Fibroblast of upper back skin (primary cell): ENCODE measurements around the gene KRTAP4-1.
"Not testable (repeated sequence)": the region's sequence is repeated elsewhere in the genome, so short reads cannot be mapped to it uniquely, and the experiment has no call there.

Experiments
- DNase-seq: peaks from one replicate; pipeline ENCODE4 v3.0.0-alpha.2; 2013

The KRTAP4-1 gene

DNA sequence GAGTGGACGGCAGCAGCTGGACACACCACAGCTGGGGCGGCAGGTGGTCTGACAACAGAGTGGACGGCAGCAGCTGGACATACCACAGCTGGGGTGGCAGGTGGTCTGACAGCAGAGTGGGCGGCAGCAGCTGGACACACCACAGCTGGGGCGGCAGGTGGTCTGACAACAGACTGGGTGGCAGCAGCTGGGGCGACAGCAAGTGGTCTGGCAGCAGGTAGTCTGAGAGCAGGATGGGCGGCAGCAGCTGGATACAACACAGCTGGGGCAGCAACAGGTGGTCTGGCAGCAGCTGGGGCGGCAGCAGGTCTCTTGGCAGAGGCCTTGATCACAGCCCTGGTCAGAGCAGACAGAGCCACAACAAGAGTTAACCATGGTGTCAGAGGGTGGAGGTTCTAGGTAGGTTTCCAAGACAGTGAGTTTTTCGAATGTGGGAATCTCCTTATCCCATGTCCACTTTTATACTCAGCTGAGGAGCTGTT is at the start of gene KRTAP4-1:
Gene KRTAP4-1, minus strand, starts transcription at position 432 of the 482 bp plus-strand sequence. Its CDS starts 57 bp downstream, at position 375.
- no peak for DNase-seq

DNA sequence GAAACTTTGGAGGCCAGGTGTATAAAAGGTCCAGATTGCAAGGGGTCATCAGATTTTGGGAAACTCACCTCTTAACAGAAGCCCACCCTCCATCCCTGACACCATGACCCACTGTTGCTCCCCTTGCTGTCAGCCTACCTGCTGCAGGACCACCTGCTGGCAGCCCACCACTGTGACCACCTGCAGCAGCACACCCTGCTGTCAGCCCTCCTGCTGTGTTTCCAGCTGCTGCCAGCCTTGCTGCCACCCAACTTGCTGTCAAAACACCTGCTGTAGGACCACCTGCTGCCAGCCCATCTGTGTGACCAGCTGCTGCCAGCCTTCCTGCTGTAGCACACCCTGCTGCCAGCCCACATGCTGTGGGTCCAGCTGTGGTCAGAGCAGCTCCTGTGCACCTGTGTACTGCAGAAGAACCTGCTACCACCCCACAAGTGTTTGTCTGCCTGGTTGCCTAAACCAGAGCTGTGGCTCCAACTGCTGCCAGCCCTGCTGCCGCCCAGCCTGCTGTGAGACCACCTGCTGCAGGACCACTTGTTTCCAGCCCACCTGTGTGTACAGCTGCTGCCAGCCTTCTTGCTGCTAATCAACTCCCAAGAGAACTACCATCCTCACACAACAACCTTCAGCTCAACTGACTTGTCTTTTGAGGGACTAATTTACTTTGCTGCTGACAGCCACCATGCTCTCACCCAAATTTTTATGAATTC is 47.8 kb upstream of the KRTAP4-1 start, which contains the start of gene KRTAP9-3:
Gene KRTAP9-3, plus strand, starts transcription at position 51 of the 707 bp plus-strand sequence. Its CDS starts 53 bp downstream, at position 104.
- not testable (repeated sequence) for DNase-seq

DNA sequence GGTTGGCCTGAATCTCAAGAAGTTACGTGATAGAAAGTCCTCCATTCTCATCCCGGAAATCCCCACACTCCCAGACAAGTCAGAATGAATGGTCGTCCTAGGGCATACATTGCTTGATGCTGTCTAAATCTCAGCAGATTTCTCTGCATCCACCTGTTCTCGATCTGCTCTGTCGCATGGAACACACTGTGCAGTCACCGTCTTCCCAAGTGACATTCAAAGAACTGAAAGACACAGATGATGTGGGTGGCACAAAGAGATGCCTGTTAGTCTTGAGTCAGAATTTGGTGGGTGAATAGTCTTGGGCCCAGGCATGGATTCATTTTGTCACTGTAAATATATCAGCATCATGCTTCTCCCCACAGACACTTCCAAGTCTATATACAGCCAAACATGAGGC is 47.0 kb upstream of the KRTAP4-1 start:
- no peak for DNase-seq

DNA sequence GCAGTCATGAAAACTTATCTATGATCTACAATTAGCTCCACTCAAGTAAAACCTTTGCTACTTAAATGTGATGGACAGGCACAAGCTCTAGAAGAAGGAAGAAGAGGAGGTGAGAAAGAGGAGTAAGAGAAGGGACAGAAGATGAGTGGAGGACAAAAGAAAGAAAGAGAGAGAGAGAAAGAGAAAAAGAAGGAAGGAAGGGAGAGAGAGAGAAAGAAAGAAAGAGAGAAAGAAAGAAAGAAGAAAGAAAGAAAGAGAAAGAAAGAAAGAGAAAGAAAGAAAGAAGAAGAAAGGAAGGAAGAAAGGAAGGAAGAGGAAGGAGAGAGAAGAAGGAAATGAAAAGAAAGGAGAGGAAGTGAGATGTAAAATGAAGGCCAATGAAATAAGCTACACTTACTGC is 45.4 kb upstream of the KRTAP4-1 start:
- no peak for DNase-seq

DNA sequence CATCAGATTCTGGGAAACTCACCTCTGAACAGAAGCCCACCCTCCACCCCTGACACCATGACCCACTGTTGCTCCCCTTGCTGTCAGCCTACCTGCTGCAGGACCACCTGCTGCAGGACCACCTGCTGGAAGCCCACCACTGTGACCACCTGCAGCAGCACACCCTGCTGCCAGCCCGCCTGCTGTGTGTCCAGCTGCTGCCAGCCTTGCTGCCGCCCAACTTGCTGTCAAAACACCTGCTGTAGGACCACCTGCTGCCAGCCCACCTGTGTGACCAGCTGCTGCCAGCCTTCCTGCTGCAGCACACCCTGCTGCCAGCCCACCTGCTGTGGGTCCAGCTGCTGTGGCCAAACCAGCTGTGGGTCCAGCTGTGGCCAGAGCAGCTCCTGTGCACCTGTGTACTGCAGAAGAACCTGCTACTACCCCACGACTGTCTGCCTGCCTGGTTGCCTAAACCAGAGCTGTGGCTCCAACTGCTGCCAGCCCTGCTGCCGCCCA is 41.9 kb upstream of the KRTAP4-1 start, which contains the start of gene KRTAP9-2:
Gene KRTAP9-2, plus strand, starts transcription at position 51 of the 498 bp plus-strand sequence. Its CDS starts 7 bp downstream, at position 58.
- not testable (repeated sequence) for DNase-seq

DNA sequence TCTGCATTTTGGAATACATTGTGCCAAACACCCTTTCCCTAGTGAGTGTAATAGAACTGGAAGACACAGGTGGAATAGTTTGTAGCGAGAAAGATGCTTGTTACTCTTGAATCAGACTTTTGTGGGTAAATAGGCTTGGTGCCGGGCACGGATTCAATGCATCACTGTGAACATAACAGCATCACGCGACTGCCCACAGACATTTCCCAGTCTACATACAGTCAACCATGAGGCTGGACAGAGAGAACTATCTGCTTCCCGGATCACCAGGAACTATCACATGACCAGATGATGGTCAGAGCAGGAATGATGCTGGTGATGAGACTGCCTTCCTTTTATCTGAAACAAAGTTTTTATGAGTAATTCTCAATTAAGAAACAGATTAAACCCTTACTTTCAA is 41.3 kb upstream of the KRTAP4-1 start:
- no peak for DNase-seq

DNA sequence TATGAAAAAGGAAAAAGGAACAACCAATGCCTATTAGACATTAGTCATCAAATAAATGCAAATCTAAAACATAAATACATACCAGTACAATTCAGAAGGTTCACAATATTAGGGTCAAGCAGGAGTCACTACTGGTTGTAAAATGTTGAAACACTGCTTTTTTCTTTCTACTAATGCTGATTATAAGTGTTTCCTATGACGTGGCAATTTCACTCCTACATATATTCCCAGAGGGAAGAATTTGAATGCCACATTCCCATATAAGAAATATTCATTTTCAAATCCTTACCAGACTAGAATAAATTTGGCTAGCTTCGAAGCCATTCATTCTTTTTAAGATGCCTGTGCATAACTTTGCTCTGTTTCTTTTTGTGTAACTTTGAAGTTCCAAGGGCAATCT is 39.1 kb upstream of the KRTAP4-1 start:
- DNase-seq, result peak; percentile 3

DNA sequence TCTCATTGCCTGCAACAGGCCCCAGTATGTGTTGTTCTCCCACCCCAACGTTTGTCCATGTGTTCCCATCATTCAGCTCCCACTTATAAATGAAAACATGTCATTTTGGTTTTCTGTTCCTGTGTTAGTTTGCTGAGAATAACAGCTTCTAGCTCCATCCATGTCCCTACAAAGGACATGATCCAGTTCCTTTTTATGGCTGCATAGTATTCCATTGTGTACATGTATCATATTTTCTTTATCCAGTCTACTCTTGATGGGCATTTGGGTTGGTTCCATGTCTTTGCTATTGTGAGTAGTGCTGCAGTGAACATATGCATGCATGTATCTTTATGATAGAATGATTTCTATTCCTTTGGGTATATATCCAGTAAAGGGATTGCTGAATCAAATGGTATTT is 31.0 kb upstream of the KRTAP4-1 start:
- no peak for DNase-seq

DNA sequence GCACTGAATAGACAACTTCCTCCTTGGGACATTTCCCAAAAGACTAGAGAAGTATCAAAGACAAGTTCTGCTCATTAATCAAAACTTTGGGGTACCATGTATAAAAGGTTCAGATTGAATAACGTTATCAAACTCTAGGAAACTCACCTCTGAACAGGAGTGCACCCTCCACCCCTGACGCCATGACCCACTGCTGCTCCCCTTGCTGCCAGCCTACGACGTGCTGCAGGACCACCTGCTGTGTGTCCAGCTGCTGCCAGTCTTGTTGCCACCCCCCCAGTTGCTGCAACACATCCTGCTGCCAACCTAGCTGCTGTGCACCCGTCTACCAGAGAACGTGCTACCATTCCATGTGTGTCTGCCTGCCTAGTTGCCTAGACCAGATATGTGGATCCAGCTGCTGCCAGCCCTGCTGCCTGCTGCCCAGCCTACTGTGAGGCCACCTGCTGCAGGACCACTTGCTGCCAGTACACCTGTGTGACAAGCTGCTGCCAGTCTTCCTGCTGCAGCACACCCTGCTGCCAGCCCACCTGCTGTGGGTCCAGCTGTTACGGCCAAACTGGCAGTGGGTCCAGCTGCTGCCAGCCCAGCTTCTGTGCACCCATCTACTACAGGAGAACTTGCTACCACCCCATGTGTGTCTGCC is 27.9 kb upstream of the KRTAP4-1 start:
- DNase-seq, result no peak

DNA sequence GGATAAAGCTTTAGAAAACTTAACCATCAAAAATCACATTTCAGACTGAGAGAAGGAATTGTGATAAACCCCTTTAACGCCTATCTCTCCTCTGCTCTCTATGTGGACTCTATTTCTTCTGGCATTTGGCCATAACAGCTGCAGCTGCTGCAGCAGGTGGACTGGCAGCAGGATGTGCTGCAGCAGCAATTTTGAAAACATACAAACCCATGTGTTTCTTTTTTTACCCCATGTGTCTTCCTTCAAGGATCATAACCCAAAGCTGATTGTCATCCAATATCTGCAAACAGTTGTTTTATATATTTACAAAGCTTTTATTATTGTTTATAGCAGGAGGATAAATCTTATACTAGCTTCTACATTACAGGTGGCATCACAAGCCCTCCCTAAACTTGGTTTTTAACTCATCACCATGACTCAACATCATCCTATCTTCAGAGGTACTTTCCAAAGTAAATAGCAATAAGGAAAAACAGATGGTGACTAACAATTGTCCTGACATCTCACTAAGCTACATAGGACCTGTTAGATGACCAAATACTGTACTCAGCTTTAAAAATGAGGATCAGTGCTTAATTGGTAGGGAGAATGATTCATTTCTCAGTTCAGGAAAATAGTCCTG is 27.2 kb upstream of the KRTAP4-1 start:
- DNase-seq, result peak; percentile 9

DNA sequence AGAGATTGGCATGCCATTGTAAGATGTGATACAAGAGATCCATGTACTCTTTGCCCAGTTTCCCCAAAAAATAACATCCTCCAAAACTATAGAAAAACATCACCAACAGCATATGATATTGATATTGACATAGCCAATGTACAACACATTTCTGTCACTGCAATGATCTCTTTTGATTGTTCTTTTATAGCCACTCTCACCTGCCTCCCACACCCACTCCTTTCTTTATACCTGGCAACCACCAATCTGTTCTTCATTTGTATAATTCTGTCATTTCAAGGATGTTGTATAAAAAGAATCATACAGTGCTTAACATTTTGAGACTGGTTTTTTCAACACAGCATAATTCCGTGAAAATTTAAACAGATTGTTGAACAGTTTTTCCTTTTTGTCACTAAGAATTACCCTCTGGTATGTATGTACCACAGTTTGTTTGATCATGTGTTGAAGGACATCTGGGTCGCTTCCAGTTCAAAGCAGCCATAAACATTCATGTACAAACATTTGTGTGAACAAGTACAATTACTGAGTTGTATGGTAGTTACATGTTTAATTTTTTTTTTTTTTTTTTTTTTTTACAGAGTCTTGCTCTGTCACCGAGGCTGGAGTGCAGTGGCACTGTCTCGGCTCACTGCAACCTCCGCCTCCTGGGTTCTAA is 14.8 kb upstream of the KRTAP4-1 start:
- DNase-seq, result no peak

DNA sequence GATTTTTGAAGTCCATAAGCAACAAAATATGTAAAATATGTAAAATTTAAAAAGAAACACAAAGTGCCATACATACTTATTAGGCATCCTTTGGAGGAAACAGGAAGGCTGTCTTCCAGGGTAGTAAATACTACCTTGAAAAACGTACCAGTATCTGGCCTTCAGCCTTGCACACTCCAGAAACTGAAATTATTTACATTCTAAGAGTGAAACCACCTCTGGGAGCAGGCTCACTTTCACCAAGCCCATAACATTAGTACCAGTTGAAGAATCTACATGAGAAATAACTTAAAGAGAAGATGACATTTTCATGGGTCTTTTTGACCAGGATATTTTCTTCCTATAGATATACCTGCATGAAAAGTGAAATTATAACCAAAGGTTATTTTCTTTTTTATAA is 11.4 kb upstream of the KRTAP4-1 start:
- DNase-seq, result no peak

DNA sequence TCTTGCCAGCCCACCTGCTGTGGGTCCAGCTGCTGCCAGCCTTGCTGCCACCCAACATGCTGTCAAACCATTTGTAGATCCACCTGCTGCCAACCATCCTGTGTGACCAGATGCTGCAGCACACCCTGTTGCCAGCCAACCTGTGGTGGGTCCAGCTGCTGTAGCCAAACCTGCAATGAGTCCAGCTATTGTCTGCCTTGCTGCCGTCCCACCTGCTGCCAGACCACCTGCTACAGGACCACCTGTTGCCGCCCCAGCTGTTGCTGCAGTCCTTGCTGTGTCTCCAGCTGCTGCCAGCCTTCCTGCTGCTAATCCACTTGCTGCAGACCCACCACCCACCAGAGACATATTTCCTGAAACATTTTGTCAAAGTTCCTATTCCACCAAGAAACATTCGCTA is 5.6 kb upstream of the KRTAP4-1 start:
- no peak for DNase-seq

DNA sequence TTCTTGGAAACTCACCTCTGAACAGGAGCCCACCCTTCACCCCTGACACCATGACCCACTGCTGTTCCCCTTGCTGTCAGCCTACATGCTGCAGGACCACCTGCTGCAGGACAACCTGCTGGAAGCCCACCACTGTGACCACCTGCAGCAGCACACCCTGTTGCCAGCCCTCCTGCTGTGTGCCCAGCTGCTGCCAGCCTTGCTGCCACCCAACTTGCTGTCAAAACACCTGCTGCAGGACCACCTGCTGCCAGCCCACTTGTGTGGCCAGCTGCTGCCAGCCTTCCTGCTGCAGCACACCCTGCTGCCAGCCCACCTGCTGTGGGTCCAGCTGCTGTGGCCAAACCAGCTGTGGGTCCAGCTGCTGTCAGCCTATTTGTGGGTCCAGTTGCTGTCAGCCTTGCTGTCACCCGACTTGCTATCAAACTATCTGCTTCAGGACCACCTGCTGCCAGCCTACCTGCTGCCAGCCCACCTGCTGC is 5.2 kb upstream of the KRTAP4-1 start, which contains the start of gene KRTAP9-1:
Gene KRTAP9-1, plus strand, starts transcription at position 51 of the 482 bp plus-strand sequence. Its CDS starts 0 bp downstream, at position 51.
- not testable (repeated sequence) for DNase-seq

DNA sequence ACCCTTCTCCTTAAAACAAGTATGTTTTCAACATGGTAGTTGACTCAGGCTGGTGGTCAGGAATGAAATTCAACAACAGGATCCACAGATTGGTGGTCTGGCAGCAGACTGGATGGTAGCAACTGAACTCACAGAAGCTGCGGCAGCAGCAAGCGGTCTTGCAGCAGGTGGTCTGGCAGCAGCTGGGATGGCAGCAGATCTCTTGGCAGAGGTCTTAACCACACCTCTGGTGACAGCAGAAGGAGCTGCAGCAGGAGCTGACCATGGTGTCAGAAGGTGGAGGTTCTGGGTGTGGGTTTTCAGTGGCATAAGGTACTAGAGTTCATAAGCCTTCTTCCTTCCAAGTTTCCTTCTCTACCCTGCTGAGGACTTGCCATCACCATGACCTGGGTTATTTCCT is 2.2 kb upstream of the KRTAP4-1 start:
- DNase-seq, result no peak

DNA sequence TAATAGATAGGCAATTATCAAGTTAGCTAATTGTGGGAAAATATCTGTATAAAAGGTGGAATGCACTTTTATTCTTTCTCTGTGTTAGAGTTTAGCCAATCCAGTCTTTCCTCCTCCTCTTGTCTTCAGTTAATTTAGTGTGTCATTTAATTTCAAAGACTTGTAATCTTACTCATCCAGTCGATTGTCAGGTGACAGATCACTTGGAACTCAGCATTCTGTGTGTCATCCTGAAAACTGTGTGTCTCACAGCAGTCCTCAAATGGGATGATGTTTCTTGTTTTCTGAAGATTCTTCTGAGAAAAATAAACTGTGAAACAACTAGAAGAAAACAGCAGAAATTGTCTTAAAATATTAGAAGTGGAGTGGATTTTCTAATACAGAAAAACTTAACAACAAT is 290 bp upstream of the KRTAP4-1 start:
- DNase-seq, result no peak

DNA sequence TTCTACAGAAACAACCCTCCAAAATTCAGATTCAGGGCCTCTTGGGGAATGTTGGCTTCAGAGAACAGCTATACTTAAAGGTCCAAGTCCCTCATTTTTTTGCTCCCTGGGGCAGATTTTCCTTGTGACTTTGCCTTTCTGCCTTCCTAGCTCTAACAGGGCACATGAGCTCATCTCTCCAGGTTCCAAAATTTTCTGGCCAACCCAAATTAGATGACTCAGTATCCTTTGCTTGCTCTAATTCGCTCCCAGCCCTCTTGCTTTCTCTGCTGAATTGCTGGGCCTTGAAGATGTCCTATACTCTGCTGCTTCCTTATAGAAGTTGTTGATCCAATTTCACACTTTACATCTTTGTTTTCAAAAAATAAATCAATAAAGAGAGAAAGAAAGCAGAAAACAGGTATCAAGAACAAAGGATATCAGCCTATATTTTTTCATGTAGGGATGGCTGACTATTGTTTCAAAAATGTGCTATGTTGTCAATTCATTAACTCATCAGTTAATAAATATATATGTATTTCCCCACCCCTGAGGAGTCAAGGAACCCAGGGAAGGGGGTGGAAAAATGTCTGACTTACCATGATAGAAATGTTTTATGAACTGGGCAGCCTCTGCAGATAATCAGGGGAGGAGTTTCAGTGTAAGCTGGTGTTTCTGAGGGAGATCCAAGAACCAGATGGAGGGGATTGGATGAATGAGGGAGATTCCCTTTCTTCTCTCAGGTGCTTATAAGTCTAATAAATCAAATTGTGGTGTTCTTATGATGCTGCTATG is 5.7 kb downstream of the KRTAP4-1 start:
- DNase-seq, result peak; percentile 25

DNA sequence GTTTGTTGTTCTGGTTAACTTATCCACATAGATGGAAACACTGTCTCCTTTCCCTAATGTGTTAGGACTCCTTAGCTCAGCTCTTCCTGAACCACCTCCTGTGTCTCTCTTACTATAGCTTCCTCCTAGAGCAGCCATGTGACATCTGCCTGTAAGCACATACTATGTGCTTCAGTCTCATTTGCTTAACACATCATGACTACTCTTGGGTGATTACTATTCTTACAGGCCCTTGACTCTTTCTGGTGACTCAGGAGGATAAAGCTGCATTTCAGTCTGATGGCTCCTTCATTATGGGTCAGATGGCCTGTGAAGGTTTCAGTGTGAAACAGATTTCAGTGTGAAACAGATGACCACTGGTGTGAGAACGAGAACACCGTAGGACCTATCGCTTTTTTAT is 6.4 kb downstream of the KRTAP4-1 start:
- DNase-seq, result peak; percentile 22

DNA sequence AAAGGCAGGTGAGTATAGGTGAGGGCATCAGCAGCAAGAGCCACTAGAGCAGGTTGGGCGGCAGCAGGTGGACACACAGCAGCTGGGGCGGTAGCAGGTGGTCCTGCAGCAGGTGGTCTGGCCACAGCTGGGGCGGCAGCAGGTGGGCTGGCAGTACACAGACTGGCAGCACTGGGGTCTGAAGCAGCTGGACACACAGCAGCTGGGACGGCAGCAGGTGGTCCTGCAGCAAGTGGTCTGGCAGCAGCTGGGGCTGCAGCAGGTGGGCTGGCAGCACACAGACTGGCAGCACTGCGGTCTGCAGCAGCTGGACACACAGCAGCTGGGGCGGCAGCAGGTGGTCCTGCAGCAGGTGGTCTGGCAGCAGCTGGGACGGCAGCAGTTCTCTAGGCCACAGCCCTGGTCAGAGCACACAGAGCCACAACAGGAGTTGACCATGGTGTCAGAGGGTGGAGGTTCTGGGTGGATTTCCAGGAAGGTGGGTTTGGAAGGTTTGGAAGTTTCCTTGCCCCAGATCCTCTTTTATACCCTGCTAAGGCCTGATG is 6.9 kb downstream of the KRTAP4-1 start, which contains the start of gene KRTAP4-2:
Gene KRTAP4-2, minus strand, starts transcription at position 495 of the 545 bp plus-strand sequence. Its CDS starts 57 bp downstream, at position 438.
- no peak for DNase-seq

DNA sequence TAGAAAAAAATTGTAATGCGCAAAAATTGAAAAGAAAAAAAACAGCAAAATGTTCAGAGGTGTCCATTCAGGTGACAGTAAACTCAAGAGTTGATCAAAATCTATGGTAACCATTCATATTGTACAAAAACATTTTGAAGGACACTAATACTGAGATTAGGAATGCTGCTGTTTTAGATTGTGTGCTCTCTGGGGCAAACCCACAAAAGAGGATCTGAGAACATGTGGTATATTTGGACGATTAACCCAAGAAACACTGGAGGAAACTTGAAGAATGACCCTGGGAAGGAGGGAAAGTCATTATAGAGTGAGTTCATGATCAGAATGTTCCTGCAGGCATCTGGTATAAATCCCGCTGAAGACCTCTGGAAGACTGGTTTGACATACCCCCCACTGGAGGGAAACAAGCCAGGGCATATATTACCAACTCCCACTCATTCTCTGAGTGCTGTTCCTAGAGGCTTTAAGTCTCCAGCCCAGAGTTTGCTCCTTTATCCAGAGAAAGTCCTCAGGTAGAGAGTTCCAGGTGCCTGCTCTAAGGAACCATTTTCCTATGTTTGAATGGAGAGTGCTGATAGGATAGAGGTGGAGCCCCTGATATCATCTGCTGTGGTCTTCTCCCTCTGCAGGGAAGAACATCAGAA is 7.8 kb downstream of the KRTAP4-1 start:
- DNase-seq, result no peak

DNA sequence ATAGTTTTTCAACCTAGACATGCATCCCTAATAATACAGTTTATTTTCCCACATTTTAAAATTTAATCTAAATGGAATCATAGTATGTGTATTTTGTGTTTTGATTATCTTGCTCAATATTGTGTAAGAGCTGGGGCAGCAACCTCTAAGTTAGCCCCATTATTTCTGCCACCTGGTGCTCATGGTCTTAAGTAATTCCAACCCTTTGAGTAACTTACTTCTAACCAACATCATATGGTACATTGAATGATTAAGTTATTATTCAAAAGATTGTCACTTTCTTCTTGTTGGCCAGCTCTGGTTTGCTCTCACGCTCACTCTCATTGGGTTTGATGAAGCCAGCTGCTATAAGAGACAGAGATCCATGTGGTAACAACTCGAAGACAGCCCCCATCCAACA is 12.8 kb downstream of the KRTAP4-1 start:
- peak; percentile 46 for DNase-seq
